ENCODE measurements around the gene CDH4. TPM values are rescaled to one million over a fixed set of nuclear protein-coding genes. Genes with fewer than 3 reads are reported as not detected.

Gene CDH4
- total and polyA plus RNA-seq, 2 of the 8 experiments (the other 6 are each of a cell fraction or from before 2014, with no cell fraction given): 4.3 to 7.9 TPM

- TF ChIP-seq CHD7 (IDR thresholded peaks at IDR 0.05; ENCODE audit: insufficient replicate concordance, low read length) (no peak), GABPA (IDR thresholded peaks at IDR 0.05; ENCODE audit: borderline replicate concordance, insufficient read depth, low read length) (no peak), FOSL1 (IDR thresholded peaks at IDR 0.05; ENCODE audit: insufficient read depth, low read depth, low read length) (no peak), TCF12 (IDR thresholded peaks at IDR 0.05; ENCODE audit: low read depth, low read length) (no peak), CTCF (IDR thresholded peaks at IDR 0.05; ENCODE audit: control extremely low read depth in 1 of 3, insufficient read depth in 1 of 3, low read depth in 1 of 3, low read length in 3 of 3) (no peak), TAF1 (IDR thresholded peaks at IDR 0.05; ENCODE audit: low read depth, low read length) (no peak), TBP (IDR thresholded peaks at IDR 0.05; ENCODE audit: low read depth, low read length) (no peak)
Measured at GRCh38 chr20:61949363-61949713, 697.3 kb downstream of the CDH4 start (continued).

Data from H1 (cell line).